NB4 (cell line): ENCODE measurements around the gene CDC42EP4.

Experiments used
- CTCF ChIP-seq: IDR thresholded peaks from one replicate; pipeline ENCODE4 v1.5.1; 2012; ENCODE audit warnings: low read depth, low read length
- MAX ChIP-seq: IDR thresholded peaks from 2 replicates; pipeline ENCODE4 v1.6.1; 2011; ENCODE audit warnings: low read depth, low read length
- POLR2A ChIP-seq: IDR thresholded peaks from 2 replicates; pipeline ENCODE4 v1.6.1; 2011; ENCODE audit warnings: mild to moderate bottlenecking; ENCODE audit not compliant: insufficient read length; ENCODE audit errors: extremely low read depth

DNA sequence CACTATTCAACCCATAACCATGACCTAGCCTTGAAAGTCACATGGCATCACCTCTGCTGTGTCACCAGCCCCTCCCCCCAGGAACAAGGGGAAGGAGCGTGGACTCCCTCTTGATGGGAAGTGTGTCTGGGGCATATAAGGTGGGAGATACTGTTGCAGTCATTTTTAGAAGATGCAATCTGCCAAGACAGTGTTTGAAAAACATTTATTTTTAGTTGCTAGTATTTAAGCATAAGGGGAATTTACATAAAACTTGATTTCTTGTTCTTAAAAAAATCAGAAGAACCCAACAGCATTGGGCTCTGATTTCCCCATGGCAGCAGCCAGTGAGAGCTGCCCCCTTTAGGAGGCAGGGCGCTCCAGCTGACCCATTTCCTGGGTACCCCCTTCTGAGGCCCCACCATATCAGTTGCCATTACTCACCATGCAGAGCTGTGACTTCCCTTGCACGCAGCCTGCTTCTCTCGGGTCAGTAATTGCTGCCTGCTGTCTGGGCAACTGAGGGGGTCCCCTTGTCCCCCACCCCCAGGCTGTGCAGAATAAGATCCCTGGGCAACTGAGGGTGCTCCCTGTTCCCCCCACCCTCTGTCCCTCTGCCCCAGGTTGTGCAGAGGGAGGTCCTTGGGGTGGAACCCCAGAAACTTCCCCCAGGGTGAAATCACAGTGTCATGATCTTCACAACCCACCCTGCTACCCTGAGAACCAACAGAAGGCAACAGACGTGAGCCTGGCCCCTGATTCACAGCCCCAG is 11.8 kb upstream of the CDC42EP4 start:
- TF ChIP-seq CTCF (no peak), MAX (no peak), POLR2A (no peak)
